ENCODE results near the gene PTTG1IP.
A peak's percentile ranks its signal among the peaks of the same experiment; 100 is the strongest.

The PTTG1IP gene

DNA sequence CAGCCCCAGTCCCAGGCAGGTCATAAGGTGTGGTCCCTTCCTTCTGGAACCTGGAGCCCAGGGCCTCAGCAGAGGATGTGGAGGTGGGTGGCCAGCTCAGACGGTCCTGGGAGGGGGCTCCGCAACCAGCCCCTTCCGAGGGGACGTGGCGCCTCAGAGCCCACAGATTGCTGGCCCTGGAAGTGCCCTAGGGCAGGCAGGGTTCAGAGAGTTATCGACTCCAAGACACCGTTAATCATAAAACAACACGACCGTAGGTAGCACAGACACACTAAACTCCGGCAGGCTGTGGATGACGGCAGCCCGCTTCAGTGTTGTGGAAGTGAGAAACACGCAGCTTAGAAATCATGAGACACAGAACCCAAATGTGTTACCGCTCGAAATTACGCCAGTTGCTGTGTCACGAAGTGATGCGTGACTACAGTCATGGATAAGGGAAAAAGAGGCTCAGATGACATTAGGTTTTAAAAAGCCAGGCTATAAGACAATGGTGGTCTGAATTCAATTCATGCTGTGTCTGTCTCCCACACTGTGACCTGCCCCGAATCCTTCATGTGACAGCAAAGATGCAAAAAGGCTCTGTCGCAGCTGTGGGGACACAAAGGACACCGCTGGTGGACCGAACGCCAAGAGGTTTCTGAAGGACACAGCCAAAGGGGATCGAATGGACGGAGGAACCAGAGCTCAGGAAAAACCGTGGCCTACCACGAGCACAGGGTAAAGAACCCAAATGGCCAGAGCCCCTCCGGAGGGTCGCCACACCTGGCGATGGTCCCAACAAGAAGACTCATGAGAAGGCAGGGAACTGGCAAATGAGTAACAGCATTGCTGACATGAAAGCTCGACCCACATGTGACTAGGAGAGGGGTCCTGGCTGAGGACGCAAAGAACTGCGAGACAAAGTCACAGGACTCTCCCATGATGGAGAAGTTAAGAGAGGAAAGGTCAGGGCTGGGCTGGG, 53.9 kb downstream of the PTTG1IP start:
- DNase-seq: no peak

DNA sequence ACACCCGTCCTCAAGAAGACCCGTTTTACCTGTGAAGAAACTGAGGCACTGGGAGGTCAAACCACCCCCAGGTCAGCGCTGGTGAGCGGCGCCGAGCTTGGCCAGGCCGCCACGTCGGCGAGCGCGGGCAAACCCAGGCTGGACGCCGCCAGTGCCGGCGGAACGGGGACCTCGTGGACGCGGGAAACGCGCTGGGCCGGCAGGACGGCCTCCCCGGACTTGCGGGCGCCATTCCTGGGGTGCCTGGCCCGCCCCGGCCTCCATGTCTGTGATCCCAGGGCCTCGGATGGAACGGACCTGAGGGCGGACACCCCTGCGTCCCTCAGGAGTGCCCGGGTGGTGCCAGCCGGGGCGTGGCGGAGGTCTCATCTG, 54.9 kb downstream of the PTTG1IP start:
- no peak for DNase-seq

DNA sequence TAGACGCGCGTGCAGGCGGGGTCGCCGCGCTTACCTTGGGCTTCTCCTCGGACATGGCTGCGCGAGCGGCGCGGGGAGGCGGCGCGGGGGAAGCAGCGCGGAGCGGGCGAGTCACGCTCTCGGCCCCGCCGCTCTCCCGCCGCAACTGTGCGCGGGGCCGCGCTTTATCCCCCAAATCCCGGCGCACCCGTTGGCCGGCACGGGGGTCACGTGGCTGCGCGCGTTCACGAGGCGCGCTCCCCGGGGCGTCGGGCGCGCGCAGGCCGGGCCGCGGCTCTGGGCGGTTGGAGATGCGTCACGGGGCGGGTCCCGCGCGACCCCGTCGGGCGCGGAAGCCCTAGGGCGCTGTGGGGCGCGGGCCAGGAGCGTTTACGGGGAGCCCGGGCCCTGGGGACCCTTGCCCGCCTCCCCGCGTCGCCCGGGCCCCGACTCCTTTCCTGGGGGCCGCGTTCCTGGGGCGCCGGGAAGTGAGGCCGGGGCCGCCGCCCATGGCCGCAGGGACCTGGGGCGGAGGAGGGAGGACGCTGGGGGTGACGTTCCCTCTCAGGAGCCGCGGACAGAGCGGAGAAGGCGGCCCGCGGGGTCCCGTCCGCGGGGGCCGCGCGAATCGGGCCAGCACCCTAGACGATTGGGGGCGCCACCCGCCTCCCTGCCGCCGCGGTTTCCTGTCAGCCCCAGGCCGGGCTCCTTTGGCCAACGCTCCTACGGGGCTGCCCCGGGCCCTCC, 55.4 kb downstream of the PTTG1IP start, which contains the start of gene SUMO3:
TSS of gene SUMO3 (minus strand) at position 149 of the 726 bp plus-strand sequence. CDS start at position 55, 94 bp downstream.
- peak; percentile 62 for DNase-seq

DNA sequence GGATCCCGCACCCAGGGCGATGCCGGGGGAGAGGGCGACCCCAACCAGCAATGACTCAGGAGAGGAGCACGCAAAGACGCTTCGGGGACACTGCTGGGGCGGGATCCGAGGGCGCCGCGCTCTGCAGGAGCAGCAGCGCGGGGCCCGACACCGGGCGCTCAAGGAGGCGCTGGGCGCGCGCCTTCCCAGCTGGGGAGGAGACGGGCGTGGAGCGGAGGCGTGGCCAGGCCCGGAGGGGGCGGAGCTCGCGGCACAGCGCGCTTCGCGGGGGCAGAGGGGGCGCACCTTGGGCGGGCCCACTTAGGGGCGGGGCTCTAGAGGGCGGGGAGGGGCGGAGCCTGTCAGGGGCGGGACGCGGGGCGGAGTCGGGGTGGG, 56.0 kb downstream of the PTTG1IP start:
- DNase-seq: peak; percentile 79

DNA sequence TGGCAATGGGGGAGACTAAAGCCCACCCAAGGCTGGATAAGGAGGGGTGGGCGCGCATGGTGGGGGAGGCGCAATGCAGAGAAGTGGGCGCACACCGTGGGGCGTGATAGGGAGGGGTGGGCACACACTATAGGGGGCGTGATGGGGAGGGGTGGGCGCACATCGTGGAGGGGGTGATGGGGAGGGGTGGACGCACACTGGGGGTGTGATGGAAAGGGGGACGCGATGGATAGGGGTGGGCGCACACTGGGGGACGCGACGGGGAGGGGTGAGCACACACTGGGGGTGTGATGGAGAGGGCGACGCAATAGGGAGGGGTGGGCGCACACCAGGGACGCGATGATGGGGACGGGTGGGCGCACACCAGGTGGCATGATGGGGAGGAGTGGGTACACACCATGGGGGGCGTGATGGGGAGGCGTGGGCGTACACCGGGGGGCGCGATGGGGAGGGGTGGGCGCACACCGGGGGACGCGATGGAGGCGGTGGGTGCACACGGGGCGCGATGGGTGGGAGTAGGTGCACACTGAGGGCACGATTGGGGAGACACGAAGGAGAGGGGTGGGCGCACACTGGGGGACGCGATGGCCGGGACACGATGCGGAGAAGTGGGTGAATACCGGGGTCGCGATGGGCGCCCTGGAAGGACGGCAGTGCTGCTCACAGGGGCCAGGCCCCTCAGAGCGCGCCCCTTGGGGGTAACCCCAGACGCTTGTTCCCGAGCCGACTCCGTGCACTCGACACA, 56.6 kb downstream of the PTTG1IP start:
- no peak for DNase-seq

DNA sequence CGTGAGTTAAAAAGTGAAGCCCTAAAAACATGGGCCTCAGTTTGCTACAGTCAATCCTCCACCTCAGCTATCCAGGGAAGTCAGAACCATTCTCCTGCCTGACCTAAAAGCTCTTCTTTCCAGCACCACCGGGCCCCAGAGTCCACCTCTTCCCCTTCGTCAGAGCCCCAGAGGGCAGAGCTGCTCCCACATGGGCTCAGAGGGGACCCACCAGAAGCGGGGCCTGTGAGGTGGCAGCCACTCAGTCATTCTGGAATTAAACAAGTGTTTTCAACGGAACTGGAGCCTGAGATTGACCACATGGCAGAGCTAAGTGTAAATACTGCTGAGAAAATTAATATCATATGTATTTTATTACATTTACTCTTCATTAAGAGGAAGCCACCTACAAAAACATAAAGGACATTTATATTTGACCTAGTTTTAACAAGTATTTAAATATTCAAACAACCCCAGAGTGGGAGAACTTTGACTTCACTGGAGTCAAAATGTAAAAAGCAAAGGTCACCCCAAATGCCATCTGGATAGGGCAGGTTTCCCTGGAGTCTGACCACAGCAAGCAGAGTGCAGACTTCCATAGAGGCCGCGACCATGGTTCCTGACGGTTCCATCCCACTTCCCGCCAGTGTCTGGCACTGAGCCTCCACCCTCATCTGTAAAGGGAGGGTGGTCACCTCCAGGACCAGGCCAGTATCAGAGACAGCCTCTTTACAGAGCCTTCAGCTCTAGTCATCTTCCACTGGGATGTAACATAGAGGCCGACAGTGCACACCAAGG, 57.5 kb downstream of the PTTG1IP start:
- DNase-seq: no peak

DNA sequence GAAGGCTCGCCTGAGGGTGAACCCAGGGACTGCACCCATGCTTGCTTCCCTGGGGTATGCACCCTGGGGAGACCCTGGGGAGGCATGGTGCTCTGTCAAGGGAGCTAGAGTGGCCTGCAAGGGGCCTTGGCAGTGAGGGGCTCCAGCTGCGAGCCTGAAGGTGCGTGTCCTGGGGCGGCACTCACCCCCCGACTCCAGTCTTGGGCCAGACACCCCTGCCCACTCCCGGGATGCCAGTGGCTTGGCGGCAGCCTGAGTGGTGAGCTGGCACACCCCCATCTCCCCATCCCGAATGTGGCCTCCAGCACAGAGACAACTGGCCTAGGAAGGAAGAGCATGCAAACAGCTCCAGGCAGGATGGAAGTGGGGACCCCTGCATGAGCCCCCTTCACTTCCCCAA, 58.3 kb downstream of the PTTG1IP start:
- no peak for DNase-seq

DNA sequence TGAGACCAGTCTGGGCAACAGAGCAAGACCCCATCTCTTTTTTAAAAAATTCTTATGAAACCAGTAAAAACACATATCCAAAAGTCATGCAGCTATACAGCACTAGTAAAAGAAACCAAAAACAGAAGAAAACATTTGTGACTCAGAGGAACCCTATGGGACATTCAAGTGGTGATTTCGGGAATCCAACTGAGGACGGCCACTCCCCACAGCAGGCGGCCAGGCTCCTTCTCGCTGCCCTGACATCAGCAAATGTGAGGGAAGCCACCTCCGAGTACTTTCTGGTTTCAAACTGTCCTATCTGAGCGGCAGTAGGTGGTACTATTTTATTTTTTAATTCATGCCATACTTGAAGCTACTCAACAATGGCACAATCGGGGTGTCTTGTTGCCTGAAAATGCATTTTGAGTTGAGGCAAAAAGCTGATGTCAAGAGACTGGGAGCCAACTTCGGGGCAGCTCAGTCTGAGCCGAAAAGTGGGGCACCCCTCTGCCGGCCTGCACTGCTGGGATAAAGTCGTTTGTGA, 58.9 kb downstream of the PTTG1IP start:
- no peak for DNase-seq

DNA sequence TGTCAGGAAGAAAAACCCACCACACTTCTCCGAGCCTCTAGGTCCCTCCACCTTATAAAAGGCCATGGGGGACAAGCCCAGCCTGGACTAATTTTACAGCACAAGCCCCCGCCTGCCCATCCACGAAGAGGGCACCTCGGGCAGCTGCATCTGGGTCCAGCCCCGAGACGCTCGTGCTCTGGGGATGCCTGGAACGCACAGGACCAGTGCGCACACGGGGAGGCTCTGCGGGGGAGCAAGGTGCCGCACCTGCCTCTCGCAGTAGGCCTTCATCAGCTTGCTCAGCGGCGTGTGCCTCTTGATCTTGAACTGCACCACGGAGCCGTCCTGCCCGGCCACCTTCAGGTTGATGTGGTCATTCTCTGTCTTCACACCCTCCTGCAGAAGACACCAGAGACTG, 59.8 kb downstream of the PTTG1IP start:
- DNase-seq: no peak

DNA sequence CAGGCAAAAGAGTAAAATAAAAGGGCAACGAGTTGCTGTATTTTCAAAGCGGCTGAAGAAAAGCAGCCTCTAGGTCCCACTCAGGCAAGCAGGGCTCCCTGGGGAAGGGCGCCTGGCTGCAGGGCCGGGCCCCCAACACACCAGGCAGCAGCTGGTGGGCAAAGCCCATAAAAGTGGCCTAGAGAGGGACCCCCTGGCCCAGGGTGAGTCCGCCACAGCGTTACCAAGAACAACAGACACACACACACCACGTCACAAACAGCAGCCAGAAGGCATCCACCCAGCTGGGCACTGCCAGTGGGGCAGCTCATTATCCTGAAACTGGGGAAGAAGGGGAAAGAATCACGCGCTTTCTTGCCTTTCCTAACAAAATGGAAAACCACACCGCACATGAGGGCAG, 60.3 kb downstream of the PTTG1IP start:
- DNase-seq: no peak

DNA sequence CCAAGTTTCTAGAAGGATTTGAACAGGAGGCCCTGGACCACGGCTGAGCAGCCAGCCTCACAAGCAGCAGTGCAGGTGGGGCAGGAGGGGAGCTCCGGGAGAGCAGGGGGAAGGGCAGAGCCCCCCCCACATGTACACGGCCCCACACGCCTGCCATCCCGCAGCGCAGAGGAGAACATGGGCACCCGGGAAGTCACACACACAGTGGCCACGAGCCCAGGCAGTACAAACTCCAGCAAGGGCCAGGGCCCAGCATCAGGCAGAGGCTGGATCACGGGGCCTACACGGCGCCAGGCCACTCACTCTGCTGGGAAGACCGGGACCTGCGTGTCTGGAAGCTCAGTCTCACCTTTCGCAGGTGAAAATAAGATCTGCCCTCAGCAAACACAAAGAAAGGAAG, 60.9 kb downstream of the PTTG1IP start:
- no peak for DNase-seq

DNA sequence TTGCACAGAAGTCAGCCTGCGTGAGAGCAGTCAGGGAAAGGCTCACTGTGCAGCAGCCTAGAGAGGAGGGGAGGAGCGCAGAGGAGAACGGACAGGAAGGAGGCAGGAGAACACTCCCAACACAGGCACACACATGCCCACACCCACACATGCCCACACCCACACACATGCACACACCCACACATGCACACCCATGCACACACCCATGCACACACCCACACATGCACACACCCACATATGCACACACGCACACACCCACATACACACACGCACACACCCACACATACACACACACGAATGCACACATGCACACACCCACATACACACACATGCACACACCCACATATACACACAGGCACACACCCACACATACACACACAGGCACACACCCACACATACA, 62.7 kb downstream of the PTTG1IP start:
- no peak for DNase-seq

DNA sequence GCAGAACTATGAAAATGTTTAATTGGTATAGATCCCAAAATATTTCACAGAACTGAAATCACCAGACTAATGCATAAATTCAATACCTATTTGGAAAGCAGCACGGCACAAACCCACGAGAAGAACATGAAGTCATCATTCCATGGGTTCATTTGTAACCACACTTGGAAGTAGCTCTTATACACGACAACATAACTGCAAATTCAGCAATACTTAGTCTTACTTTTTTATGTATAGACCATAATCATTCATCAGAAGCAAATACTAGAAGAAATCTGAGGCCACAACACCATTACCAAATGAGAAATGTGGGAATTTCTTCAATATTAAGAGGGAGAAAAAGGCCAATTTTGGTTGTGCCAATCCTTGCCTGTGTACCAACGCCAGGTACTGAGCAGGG, 67.6 kb downstream of the PTTG1IP start:
- no peak for DNase-seq

DNA sequence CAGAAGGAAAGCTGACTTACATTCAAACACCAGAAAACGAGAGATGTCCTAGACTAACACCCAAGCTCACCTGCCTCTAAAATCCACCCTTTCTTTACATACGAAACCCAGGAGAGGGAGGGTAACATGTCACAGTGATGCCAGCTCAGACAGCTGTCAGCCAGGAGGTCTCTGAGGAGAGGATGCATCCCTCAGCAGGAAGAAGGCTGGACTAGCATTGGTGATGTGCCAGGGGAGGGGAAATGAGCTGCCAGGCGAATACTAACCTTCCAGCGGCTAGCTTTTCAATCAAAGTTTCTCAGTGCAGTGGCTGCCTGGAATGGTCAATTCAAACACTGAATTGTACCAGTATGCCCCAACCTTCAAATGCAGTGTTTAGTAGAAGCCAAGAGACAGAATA, 68.3 kb downstream of the PTTG1IP start:
- DNase-seq: no peak

DNA sequence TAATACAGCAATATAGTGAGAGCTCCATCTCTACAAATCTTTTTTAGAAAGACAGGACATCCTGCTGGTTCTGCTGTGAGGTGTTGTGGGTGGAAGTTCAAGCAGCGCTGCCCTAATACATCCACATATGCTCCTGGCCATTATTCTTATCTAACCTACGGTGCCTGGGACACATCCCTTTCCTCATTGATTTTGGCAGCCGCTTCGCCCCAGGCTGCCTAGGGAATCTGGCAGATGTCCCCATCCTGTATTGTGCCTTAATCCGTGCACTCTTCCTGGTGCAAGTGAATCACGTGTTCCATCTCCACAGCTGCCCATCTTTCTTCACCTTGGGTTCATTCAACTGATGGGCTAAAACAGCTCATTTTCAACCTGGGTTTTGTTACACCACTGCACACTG, 68.7 kb downstream of the PTTG1IP start:
- DNase-seq: no peak

DNA sequence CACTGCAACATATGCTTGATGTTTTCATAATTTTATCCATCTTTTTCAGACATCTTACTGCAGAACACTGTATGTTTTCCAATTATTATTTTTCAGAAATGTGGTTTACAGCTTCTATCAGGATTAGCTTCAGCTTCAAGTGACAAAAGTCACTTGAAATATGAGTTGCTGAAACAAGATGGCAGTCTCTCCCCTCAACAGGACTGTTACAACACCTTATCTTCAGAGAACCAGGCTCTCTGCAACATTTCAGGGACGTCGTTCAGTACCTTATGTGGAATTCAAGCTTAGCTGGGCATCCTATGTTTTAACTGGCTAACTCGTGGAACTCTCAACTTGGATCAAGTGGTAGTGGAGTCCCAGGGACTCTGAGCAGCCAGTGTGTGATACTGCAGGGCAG, 69.8 kb downstream of the PTTG1IP start:
- DNase-seq: no peak

DNA sequence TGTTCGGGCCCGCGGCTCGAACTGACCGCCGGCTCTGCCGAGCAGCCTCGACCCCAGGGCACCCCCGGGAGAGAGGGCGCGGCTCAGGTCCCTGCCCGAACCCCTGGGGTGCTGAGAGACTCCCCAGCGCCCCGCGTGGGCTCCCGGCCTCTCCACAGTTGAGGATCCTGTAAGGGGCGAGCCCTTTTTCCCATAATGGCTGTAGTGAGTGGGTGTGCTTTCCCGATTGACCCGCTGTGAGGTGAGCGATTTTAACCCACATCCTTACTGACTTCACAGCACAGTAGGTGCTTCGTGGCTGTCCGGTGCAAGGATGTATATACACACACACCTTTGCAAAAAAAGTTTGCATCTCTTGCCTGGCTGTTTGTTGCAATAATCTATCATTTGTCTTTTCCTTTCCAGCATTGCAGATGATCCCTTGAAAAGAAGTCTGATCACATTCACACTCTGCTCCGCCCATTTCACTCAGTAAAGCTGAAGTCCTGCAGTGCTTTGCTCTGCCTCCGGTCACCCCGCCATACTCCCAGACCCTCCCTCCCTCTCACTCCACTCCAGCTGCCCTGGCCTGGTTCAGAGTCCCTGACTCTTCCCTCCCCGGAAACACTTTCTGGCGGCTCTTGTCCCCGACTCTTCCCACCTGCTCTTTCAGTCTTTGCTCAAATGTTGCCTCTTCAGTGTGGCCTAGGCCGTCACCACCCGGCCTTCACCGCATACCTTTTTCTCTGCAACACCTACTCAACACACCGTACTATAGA, 70.9 kb downstream of the PTTG1IP start:
- no peak for DNase-seq

DNA sequence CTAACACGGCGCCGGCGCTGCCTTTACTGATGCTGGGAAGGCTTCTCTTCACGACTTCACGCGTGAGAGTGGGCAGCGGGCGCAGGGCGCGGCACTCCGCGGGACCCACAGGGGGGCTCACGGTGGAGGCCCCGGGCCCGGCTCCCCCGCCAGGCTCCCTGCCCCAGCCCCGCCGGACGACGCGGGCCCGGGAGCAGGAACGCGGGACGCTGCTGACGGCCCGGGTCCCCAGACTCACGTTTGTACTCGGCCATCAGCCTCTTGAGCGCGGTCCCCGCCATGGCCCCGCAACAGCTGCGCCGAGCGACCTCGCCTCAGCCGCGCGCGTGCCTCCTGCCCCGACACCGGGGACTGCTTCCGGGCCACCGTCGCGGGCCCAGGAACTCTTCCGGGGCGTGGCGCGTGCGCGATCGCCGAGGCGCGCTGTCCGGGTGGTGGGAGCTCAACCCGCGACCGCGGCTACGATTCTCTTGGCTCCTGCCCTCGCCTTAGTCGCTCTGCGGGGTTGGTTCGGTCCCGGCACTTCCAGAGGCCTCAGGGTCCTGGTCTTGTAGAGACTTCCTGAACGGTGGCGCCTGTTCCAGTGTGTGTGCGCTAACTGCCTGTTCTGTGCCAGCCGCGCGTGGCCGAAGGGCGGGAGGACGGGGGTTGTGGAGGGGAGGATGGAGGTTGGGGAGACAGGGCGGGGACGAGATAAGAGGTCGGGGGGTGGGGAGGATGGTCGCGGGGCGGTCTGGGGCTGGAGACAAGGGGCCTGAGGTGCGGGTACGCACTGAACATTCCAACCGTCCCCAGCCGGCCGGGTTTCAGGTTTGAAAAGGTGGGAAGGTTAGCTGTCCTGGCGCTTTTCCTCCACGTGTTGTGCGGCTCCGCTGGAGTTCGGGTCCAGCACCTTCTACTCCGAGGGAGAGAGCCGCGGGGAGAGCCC, 71.8 kb downstream of the PTTG1IP start, which contains the start of gene UBE2G2:
TSS of gene UBE2G2 (minus strand) at position 353 of the 928 bp plus-strand sequence. CDS start at position 281, 72 bp downstream.
- peak; percentile 69 for DNase-seq

DNA sequence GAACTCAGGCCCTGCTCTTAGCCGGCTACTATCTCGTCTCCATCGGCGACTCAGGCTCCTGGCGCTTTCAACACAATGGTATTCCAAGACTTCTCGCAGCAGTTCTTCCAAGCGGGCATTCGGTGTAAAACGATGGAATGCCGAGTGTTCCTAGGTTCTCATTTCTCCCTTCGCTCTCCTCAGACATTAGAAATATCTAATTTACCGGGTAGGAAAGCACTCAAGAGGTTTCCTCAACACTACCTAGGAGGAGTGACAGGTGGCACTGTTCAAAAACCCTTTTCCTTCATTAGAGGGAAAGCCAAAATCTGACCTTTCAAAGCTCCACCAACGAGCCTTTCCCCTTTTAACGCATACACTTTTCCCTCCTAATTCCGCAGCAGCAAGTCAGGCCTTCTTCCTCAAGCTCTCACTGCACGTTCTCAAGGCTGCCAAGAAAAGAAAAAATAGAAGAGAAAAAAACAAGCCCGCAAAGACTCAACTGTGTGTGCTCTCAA, 72.5 kb downstream of the PTTG1IP start:
- no peak for DNase-seq

DNA sequence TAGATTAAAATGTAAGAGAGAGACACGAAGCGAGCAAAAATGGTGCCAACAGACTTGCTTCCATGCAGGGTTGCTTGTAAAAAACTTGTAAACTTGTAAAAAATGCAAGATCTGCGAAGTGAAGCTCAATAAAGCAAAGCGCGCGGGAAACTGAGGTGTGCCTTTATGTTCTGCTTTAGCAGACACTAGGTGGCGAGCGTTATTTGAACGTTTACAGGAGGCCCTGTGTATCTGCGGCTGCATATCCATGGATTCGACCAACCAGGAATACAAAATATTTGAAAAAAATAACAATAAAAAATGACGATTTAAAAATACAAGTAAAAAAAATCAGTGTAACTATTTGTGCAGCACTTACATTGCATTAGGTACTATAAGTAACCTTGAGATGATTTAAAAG, 73.4 kb downstream of the PTTG1IP start:
- DNase-seq: no peak
